GM18507 (cell line): Measurements from ENCODE around the gene ATM.
"Not testable (repeated sequence)": the region's sequence is repeated elsewhere in the genome, so short reads cannot be mapped to it uniquely, and the experiment has no call there.

ENCODE experiments used
- DNase-seq: peaks from one replicate; pipeline ENCODE4 v3.0.0; 2011; ENCODE audit warnings: low read depth; ENCODE audit not compliant: insufficient read length; ENCODE audit errors: extremely low spot score
- FAIRE-seq: peaks from 2 replicates; lab custom pipeline; 2011; peaks lifted over from hg19 to GRCh38; lab: Jason Lieb, UNC

ATM gene

GRCh38 chr11:108276985-108277616 lies 54.2 kb downstream of the ATM start:
- not testable (repeated sequence) for DNase-seq, FAIRE-seq

- DNase-seq: no peak
Measured at GRCh38 chr11:108278546-108278945, 55.7 kb downstream of the ATM start.

GRCh38 chr11:108278954-108279353 lies 56.1 kb downstream of the ATM start:
- DNase-seq (no peak), FAIRE-seq (no peak)

More at GRCh38 chr11:108278546-108278945, 55.7 kb downstream of the ATM start:
- FAIRE-seq: no peak

- FAIRE-seq: no peak
Measured at GRCh38 chr11:108286370-108286769, 63.5 kb downstream of the ATM start.

GRCh38 chr11:108286956-108287355 lies 64.1 kb downstream of the ATM start:
- DNase-seq: no peak
- FAIRE-seq: no peak

More at GRCh38 chr11:108286370-108286769, 63.5 kb downstream of the ATM start:
- no peak for DNase-seq

- not testable (repeated sequence) for FAIRE-seq, DNase-seq
Measured at GRCh38 chr11:108289066-108289465, 66.2 kb downstream of the ATM start.

GRCh38 chr11:108289699-108290098 lies 66.8 kb downstream of the ATM start:
- no peak for DNase-seq
- FAIRE-seq: peak; percentile 80

GRCh38 chr11:108293229-108293628 lies 70.4 kb downstream of the ATM start:
- FAIRE-seq (no peak), DNase-seq (no peak)

- DNase-seq (peak; percentile 3), FAIRE-seq (peak; percentile 39)
Measured at GRCh38 chr11:108302121-108302785, 79.4 kb downstream of the ATM start.

GRCh38 chr11:108307751-108308150 lies 84.9 kb downstream of the ATM start:
- FAIRE-seq (no peak), DNase-seq (no peak)

- DNase-seq: no peak
- FAIRE-seq: peak; percentile 18
Measured at GRCh38 chr11:108313444-108313843, 90.6 kb downstream of the ATM start.

- DNase-seq (no peak), FAIRE-seq (no peak)
Measured at GRCh38 chr11:108316061-108316460, 93.2 kb downstream of the ATM start.

GRCh38 chr11:108319541-108320145 lies 96.8 kb downstream of the ATM start:
- FAIRE-seq: no peak
- DNase-seq: no peak

- no peak for FAIRE-seq
Measured at GRCh38 chr11:108322666-108323065, 99.8 kb downstream of the ATM start.

GRCh38 chr11:108324587-108324986 lies 101.7 kb downstream of the ATM start:
- FAIRE-seq: no peak
- DNase-seq: no peak

More at GRCh38 chr11:108322666-108323065, 99.8 kb downstream of the ATM start:
- DNase-seq: no peak

GRCh38 chr11:108333403-108333899 lies 110.6 kb downstream of the ATM start:
- no peak for FAIRE-seq

GRCh38 chr11:108338750-108339149 lies 115.9 kb downstream of the ATM start:
- no peak for FAIRE-seq
- no peak for DNase-seq

More at GRCh38 chr11:108333403-108333899, 110.6 kb downstream of the ATM start:
- no peak for DNase-seq

- DNase-seq (no peak), FAIRE-seq (no peak)
Measured at GRCh38 chr11:108340973-108341372, 118.1 kb downstream of the ATM start.

GRCh38 chr11:108341654-108342053 lies 118.8 kb downstream of the ATM start:
- no peak for FAIRE-seq

GRCh38 chr11:108343714-108344113 lies 120.8 kb downstream of the ATM start:
- no peak for FAIRE-seq
- no peak for DNase-seq

More at GRCh38 chr11:108341654-108342053, 118.8 kb downstream of the ATM start:
- DNase-seq: no peak
